GM18502 (cell line): Measurements from ENCODE around the gene PHF21B.

Source experiments
- ATAC-seq: cut with Tn5 transposase; IDR thresholded peaks from one replicate; pipeline ENCODE4 v1.9.1; 2021; ENCODE audit warnings: mild to moderate bottlenecking; ENCODE audit not compliant: unreplicated experiment, poor library complexity

Gene PHF21B

GRCh38 chr22:44884968-44885805 lies 124.6 kb downstream of the PHF21B start:
- no peak for ATAC-seq

- ATAC-seq: no peak
These were observed 125.2 kb downstream of the PHF21B start for GRCh38 chr22:44884562-44884961.

GRCh38 chr22:44883011-44883421 lies 126.8 kb downstream of the PHF21B start:
- no peak for ATAC-seq

- no peak for ATAC-seq
These were observed 127.4 kb downstream of the PHF21B start for GRCh38 chr22:44882226-44882905.

GRCh38 chr22:44881624-44882023 lies 128.2 kb downstream of the PHF21B start:
- no peak for ATAC-seq

GRCh38 chr22:44880610-44881290 lies 129.1 kb downstream of the PHF21B start:
- no peak for ATAC-seq

- no peak for ATAC-seq
These were observed 130.5 kb downstream of the PHF21B start for GRCh38 chr22:44879301-44879680.

GRCh38 chr22:44878483-44879300 lies 131.1 kb downstream of the PHF21B start:
- no peak for ATAC-seq

GRCh38 chr22:44876921-44877320 lies 132.9 kb downstream of the PHF21B start:
- ATAC-seq: no peak

GRCh38 chr22:44871782-44872181 lies 138.0 kb downstream of the PHF21B start:
- no peak for ATAC-seq

GRCh38 chr22:44870021-44870420 lies 139.8 kb downstream of the PHF21B start:
- ATAC-seq: no peak

GRCh38 chr22:44869196-44869595 lies 140.6 kb downstream of the PHF21B start:
- no peak for ATAC-seq

- ATAC-seq: no peak
These were observed 144.4 kb downstream of the PHF21B start for GRCh38 chr22:44865193-44866057.

- ATAC-seq: no peak
These were observed 146.6 kb downstream of the PHF21B start for GRCh38 chr22:44862981-44863860.

GRCh38 chr22:44862281-44862680 lies 147.5 kb downstream of the PHF21B start:
- ATAC-seq: no peak

GRCh38 chr22:44861245-44861644 lies 148.6 kb downstream of the PHF21B start:
- no peak for ATAC-seq

GRCh38 chr22:44860311-44860710 lies 149.5 kb downstream of the PHF21B start:
- no peak for ATAC-seq

GRCh38 chr22:44859641-44860040 lies 150.2 kb downstream of the PHF21B start:
- ATAC-seq: no peak
